Cardiac septum (tissue), 1 donor: ENCODE measurements around the gene PARVG. TPM values are rescaled to one million over a fixed set of nuclear protein-coding genes. Genes with fewer than 3 reads are reported as not detected.

Experiments
- DNase-seq: peaks from one replicate; pipeline ENCODE4 v3.0.0-alpha.2; 2020; ENCODE audit warnings: low spot score
- intact Hi-C: fragments of 100-400 bp; cut with DNase I; formaldehyde crosslinking; loops from one replicate; pipeline ENCODE4 v1.14.0; 2022
- total RNA-seq: library from RNA; stranded (reverse); fragmentation: NEBNext Ultra II Directional; extraction: Animal tissue kit (Norgen Biotek cat#: 25700); gene quantifications from one replicate; pipeline ENCODE4 v1.2.1, GENCODE V29; 2021
- donor health status: DM: no; HTN: no; CAD: no.

Gene PARVG
- total RNA-seq, 1 donor from 2014 or later: 2.1 TPM

GRCh38 chr22:44175676-44176075 lies 5.0 kb upstream of the PARVG start:
- intact Hi-C loops: no loop called here
- no peak for DNase-seq

GRCh38 chr22:44179196-44179988 lies 1.3 kb upstream of the PARVG start:
- DNase-seq: no peak
- intact Hi-C loops: no loop called here

- intact Hi-C loops: no loop called here
- DNase-seq: no peak
Observed at GRCh38 chr22:44179989-44180705, 578 bp upstream of the PARVG start.

- intact Hi-C loops: no loop called here
- DNase-seq: peak; percentile 85
Observed at GRCh38 chr22:44181033-44181911, 547 bp downstream of the PARVG start.

- intact Hi-C loops: no loop called here
- no peak for DNase-seq
Observed at GRCh38 chr22:44181912-44182587, 1.3 kb downstream of the PARVG start.

GRCh38 chr22:44182588-44183286 lies 2.0 kb downstream of the PARVG start:
- intact Hi-C loops: no loop called here

GRCh38 chr22:44183287-44183588 lies 2.5 kb downstream of the PARVG start:
- intact Hi-C loops: no loop called here
- no peak for DNase-seq

More at GRCh38 chr22:44182588-44183286, 2.0 kb downstream of the PARVG start:
- peak; percentile 89 for DNase-seq

GRCh38 chr22:44184006-44184405 lies 3.3 kb downstream of the PARVG start:
- intact Hi-C loops: no loop called here
- DNase-seq: no peak

GRCh38 chr22:44185237-44186120 lies 4.8 kb downstream of the PARVG start:
- DNase-seq: no peak
- intact Hi-C loops: no loop called here

- DNase-seq: no peak
- intact Hi-C loops: no loop called here
Observed at GRCh38 chr22:44186121-44186510, 5.4 kb downstream of the PARVG start.

GRCh38 chr22:44186737-44187136 lies 6.0 kb downstream of the PARVG start:
- DNase-seq: no peak
- intact Hi-C loops: no loop called here

- intact Hi-C loops: no loop called here
- DNase-seq: no peak
Observed at GRCh38 chr22:44187652-44188230, 7.0 kb downstream of the PARVG start.

- DNase-seq: no peak
- intact Hi-C loops: no loop called here
Observed at GRCh38 chr22:44188316-44188715, 7.6 kb downstream of the PARVG start.

- no peak for DNase-seq
- intact Hi-C loops: no loop called here
Observed at GRCh38 chr22:44188986-44189630, 8.4 kb downstream of the PARVG start.

GRCh38 chr22:44190381-44190976 lies 9.8 kb downstream of the PARVG start:
- no peak for DNase-seq
- intact Hi-C loops: no loop called here

GRCh38 chr22:44191036-44191454 lies 10.3 kb downstream of the PARVG start:
- intact Hi-C loops: no loop called here
- no peak for DNase-seq
